CD4-positive, alpha-beta T cell treated with Interleukin-4 for 4 hours (primary cell): Measurements from ENCODE around the gene MBL2.

Source experiments
- DNase-seq: peaks from one replicate; pipeline ENCODE4 v3.0.0-alpha.2; 2020

The MBL2 gene

DNA sequence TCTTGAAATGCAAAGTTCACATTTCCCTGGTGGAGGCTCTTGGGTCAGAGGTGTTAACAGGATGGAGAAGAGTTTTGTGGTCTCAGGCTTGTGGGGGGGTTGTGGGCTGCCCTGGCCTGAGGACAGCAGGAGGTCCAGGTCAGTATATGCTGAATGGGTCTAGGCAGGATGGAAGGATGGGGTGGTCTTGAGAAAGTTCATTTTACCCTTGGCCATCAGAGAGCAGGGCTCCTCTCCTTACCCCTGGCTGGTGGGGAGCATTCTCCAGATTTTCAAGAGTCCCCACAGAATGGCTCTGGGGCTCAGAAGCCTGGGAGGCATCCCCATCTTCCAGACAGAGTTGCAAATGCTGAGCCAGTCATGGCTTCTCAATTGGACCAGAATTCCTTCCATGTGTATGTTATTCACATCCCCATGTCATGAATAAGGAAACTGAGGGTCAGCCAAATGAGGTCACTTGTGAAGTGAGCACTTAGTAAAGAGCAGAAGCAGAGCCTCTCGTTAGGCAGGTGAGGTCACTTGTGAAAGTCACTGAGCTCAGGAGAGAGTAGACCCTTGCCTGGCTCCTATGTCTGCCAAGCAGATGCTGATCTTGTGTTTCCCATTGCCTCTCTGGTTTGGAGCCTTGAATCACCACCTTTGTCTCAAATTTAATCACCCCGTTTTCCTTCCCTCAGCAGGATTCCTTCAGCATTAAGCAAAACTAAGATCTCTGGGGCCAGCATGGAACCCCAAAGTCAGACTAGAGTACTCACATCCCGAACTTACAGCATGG lies 33.0 kb downstream of the MBL2 start:
- no peak for DNase-seq

DNA sequence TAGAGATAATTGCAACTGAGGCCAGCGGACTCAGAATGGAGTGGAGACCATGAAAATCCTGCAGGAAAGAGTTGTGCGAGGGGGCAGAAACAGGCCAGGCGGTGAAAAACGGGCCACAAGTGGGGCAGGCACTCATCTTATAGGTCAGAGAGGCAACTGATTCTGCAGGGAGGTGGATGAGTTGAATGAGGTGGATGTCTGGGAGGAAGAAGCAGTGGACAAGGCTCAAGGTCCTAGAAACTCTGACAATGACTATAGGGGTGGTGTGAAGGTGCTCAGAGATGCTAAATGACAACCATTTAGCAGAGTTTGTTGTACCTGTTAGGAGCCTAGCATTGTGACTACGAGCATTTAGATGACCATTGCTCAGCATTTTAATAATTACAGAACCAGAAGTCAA lies 33.6 kb downstream of the MBL2 start:
- DNase-seq, result no peak

DNA sequence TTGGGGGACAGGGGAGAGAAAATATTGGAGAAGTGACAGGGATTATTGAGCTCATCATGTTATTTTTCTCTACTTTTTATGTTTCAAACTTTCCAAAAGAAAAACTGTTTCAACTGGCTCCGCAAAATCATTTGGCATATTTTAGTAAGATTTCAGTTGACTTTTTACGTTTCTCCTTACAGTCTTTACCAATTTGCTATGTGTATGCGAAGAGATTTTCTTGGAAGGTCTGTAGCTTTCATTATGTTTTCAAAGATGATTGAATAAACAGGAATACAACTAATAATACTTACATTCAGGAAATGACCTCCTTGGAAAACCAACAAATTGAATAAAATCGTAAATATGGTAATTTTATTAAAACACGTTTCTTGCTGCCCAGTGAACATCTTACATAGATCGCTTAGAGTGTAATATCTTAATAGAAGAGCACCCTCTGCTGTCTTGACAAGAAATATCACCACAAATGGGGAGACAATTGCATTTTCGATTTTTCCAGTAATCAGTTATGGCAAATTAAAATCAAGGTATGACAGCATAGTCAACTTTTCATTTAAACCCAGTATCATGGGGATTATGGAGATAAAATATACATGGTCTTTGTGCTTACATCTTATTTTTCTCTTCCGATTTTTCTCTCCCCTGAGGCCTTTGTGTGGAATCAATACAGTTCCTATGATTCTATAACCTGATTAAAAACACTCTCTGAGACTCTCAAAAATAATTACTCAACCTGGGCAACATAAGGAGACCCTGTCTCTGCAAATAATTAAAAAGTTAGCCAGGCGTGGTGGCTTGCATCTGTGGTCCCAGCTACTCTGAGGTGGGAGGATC lies 43.1 kb downstream of the MBL2 start:
- no peak for DNase-seq

DNA sequence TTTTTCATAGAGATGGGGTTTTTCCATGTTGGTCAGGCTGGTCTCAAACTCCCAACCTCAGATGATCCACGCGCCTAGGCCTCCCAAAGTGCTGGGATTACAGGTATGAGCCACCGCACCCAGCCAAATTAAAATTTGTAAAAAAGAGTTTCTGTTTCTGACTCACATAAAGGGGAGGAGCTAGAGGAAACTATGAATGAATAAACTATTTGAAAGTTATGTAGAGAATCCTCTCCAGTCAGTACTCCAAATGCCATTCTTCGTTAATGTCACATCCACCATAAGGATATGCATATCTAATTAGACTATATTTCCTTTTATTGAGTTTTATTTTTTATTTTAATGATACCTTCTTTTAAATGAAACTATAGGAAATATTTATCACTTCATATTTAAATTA lies 52.6 kb downstream of the MBL2 start:
- no peak for DNase-seq
